HG02885 (cell line): Measurements from ENCODE around the gene TBCA.
A peak's percentile ranks its signal among the peaks of the same experiment; 100 is the strongest.
"Not testable (repeated sequence)": the region's sequence is repeated elsewhere in the genome, so short reads cannot be mapped to it uniquely, and the experiment has no call there.

Experiments
- ATAC-seq: cut with Tn5 transposase; IDR thresholded peaks from one replicate; pipeline ENCODE4 v1.9.1; 2021; ENCODE audit warnings: mild to moderate bottlenecking; ENCODE audit not compliant: unreplicated experiment, poor library complexity

Gene TBCA

GRCh38 chr5:77774981-77775789, 954 bp downstream of the TBCA start:
- ATAC-seq, result peak; percentile 8

GRCh38 chr5:77773734-77774280, 2.3 kb downstream of the TBCA start:
- ATAC-seq, result no peak

- no peak for ATAC-seq
Measured at GRCh38 chr5:77772729-77773128, 3.4 kb downstream of the TBCA start.

- no peak for ATAC-seq
Measured at GRCh38 chr5:77771452-77771851, 4.7 kb downstream of the TBCA start.

- ATAC-seq, result no peak
Measured at GRCh38 chr5:77770293-77771005, 5.7 kb downstream of the TBCA start.

GRCh38 chr5:77768978-77769377, 7.2 kb downstream of the TBCA start:
- ATAC-seq, result no peak

- ATAC-seq, result no peak
Measured at GRCh38 chr5:77767301-77767700, 8.8 kb downstream of the TBCA start.

- no peak for ATAC-seq
Measured at GRCh38 chr5:77761606-77762005, 14.5 kb downstream of the TBCA start.

- no peak for ATAC-seq
Measured at GRCh38 chr5:77758141-77758938, 17.8 kb downstream of the TBCA start.

GRCh38 chr5:77751328-77752023, 24.7 kb downstream of the TBCA start:
- no peak for ATAC-seq

- ATAC-seq, result not testable (repeated sequence)
Measured at GRCh38 chr5:77750928-77751327, 25.2 kb downstream of the TBCA start.

GRCh38 chr5:77748160-77748559, 28.0 kb downstream of the TBCA start:
- ATAC-seq, result no peak

GRCh38 chr5:77744116-77744515, 32.0 kb downstream of the TBCA start:
- no peak for ATAC-seq

GRCh38 chr5:77743181-77743580, 33.0 kb downstream of the TBCA start:
- no peak for ATAC-seq

GRCh38 chr5:77741608-77742007, 34.5 kb downstream of the TBCA start:
- no peak for ATAC-seq

- ATAC-seq, result no peak
Measured at GRCh38 chr5:77734885-77735284, 41.3 kb downstream of the TBCA start.

GRCh38 chr5:77733130-77733529, 43.0 kb downstream of the TBCA start:
- no peak for ATAC-seq

- no peak for ATAC-seq
Measured at GRCh38 chr5:77727190-77727589, 48.9 kb downstream of the TBCA start.

- no peak for ATAC-seq
Measured at GRCh38 chr5:77725616-77726015, 50.5 kb downstream of the TBCA start.

- ATAC-seq, result no peak
Measured at GRCh38 chr5:77724934-77725333, 51.2 kb downstream of the TBCA start.
